Fibroblast of lung (primary cell): Measurements from ENCODE around the gene COX17. TPM values are rescaled to one million over a fixed set of nuclear protein-coding genes. Genes with fewer than 3 reads are reported as not detected.
A peak's percentile ranks its signal among the peaks of the same experiment; 100 is the strongest.

Experiments
- DNase-seq, 2 donors: peaks; one replicate each; pipeline versions ENCODE4 v3.0.0 to v3.0.0-alpha.2; 2010; ENCODE audit warnings: low read depth in 2 of 2
- H2AFZ ChIP-seq: 2 replicates; pipeline ENCODE4 v1.5.1; 2012; ENCODE audit warnings: low read length, control low read depth, inconsistent platforms
- H3K27ac ChIP-seq: 2 replicates; pipeline ENCODE4 v1.5.1; 2011; ENCODE audit warnings: low read length, control low read depth; ENCODE audit not compliant: insufficient read depth
- H3K27me3 ChIP-seq: 2 replicates; pipeline ENCODE4 v1.5.1; 2011; ENCODE audit warnings: mild to moderate bottlenecking, low read length; ENCODE audit not compliant: control insufficient read depth, insufficient read depth
- H3K36me3 ChIP-seq: 2 replicates; pipeline ENCODE4 v1.5.1; 2011; ENCODE audit warnings: low read length; ENCODE audit not compliant: control insufficient read depth, insufficient read depth
- H3K4me1 ChIP-seq: 2 replicates; pipeline ENCODE4 v1.5.1; 2011; ENCODE audit warnings: low read length; ENCODE audit not compliant: control insufficient read depth, insufficient read depth; ENCODE audit errors: extremely low read depth
- H3K4me2 ChIP-seq: 2 replicates; pipeline ENCODE4 v1.5.1; 2011; ENCODE audit warnings: low read length, control low read depth; ENCODE audit not compliant: insufficient read depth; ENCODE audit errors: extremely low read depth
- H3K4me3 ChIP-seq, 4 experiments: fragments of 200-600 bp in 1 of 4; sonication (generic) in 1 of 4; replicated peaks in 1 of 4; 2 replicates each; pipeline ENCODE4 v1.5.1; 2011 to 2016; ENCODE audit warnings: low read length in 4 of 4, low read depth in 3 of 4, mild to moderate bottlenecking in 3 of 4, control low read depth in 2 of 4, inconsistent platforms in 1 of 4, mixed read lengths in 1 of 4; ENCODE audit not compliant: insufficient read depth in 1 of 4; ENCODE audit errors: control extremely low read depth in 1 of 4
- H3K79me2 ChIP-seq: 2 replicates; pipeline ENCODE4 v1.5.1; 2012; ENCODE audit warnings: mild to moderate bottlenecking, low read length, inconsistent platforms; ENCODE audit not compliant: control insufficient read depth, insufficient read depth
- H3K9ac ChIP-seq: 2 replicates; pipeline ENCODE4 v1.5.1; 2011; ENCODE audit warnings: mild to moderate bottlenecking, low read length, control low read depth; ENCODE audit not compliant: insufficient read depth
- H3K9me3 ChIP-seq: 2 replicates; pipeline ENCODE4 v1.5.1; 2012; ENCODE audit warnings: low read depth, low read length; ENCODE audit not compliant: control insufficient read depth, insufficient read depth
- H4K20me1 ChIP-seq: 2 replicates; pipeline ENCODE4 v1.5.1; 2011; ENCODE audit warnings: low read length; ENCODE audit not compliant: control insufficient read depth, insufficient read depth; ENCODE audit errors: extremely low read depth
- EZH2 ChIP-seq: IDR thresholded peaks from 2 replicates; pipeline ENCODE4 v1.5.1; 2012; ENCODE audit warnings: low read length, control low read depth, mild to moderate bottlenecking; ENCODE audit errors: missing control alignments
- polyA plus RNA-seq, 2 donors: library from polyadenylated mRNA; depleted of rRNA in 1 of 2; stranded (reverse) in 1 of 2; unstranded in 1 of 2; fragments of >200 nt; gene quantifications; 2 replicates each; pipeline ENCODE4 v1.2.1, GENCODE V29; 2011 to 2012; ENCODE audit warnings: missing spikeins in 1 of 2
- total RNA-seq: library from RNA; depleted of rRNA; stranded (reverse); fragments of >200 nt; gene quantifications from 2 replicates; pipeline ENCODE4 v1.2.1, GENCODE V29; 2014
- TF ChIP-seq, protein P1 (sequence below), 2 donors: IDR thresholded peaks in 1 of 2; conservative IDR thresholded peaks in 1 of 2; 1 replicate in 1 of 2; 2 replicates in 1 of 2; pipeline ENCODE4 v1.5.1; 2011 to 2012; ENCODE audit warnings: low read length in 2 of 2, control low read depth in 1 of 2, inconsistent platforms in 1 of 2, low read depth in 1 of 2, mild to moderate bottlenecking in 1 of 2

The COX17 gene
- total and polyA plus RNA-seq, 2 donors (not counting 1 experiment from before 2014, with no cell fraction given): 19.6 to 21.0 TPM

DNA sequence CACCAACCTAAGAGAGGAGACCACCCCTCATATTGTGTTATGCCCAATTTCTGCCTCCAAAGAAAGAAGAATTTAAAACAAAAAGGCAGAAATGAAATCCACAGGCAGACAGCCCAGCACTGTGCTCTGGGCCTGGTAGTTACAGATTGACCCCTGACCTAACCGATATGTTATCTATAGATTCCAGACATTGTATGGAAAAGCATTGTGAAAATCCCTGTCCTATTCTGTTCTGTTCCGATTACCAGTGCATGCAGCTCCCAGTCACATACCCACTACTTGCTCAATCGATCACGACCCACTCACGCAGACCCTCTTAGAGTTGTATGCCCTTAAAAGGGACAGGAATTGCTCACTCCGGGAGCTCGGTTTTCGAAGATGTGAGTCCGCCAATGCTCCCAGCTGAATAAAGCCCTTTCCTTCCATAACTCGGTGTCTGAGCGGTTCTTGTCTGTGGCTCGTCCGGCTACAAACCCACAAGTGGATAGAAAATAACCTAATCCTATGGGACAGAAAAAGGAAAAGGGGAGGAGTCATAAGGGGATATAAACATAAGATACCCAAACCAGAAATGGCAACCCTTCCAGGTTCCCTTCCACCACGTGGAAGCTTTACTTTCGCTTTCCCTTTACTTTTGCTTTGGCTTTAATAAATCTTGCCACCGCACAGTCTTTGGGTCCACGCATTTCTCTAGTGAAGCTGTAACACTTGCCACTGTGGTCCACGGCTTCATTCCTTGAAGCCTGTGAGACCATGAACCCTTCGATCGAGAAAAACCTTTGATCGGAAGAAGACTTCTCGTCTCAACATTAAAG, 23.9 kb upstream of the COX17 start:
- no peaks in the 10 kb centered on the region for H3K36me3 ChIP-seq
- H3K9me3 ChIP-seq: no peaks in the 10 kb centered on the region
- no peak overlapping the region for H3K4me3 ChIP-seq
- DNase-seq: no peak
- H3K4me2 ChIP-seq: no peak overlapping the region
- H3K9ac ChIP-seq: no peak overlapping the region
- TF ChIP-seq EZH2: no peak
- TF ChIP-seq, protein P1, sequence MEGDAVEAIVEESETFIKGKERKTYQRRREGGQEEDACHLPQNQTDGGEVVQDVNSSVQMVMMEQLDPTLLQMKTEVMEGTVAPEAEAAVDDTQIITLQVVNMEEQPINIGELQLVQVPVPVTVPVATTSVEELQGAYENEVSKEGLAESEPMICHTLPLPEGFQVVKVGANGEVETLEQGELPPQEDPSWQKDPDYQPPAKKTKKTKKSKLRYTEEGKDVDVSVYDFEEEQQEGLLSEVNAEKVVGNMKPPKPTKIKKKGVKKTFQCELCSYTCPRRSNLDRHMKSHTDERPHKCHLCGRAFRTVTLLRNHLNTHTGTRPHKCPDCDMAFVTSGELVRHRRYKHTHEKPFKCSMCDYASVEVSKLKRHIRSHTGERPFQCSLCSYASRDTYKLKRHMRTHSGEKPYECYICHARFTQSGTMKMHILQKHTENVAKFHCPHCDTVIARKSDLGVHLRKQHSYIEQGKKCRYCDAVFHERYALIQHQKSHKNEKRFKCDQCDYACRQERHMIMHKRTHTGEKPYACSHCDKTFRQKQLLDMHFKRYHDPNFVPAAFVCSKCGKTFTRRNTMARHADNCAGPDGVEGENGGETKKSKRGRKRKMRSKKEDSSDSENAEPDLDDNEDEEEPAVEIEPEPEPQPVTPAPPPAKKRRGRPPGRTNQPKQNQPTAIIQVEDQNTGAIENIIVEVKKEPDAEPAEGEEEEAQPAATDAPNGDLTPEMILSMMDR (conservative IDR thresholded peaks at IDR 0.05 in 1 of 2, IDR thresholded peaks at IDR 0.05 in 1 of 2; ENCODE audit: low read depth in 1 of 2, low read length in 2 of 2): no peak
- H3K79me2 ChIP-seq: no peaks in the 10 kb centered on the region
- peak overlapping the region; percentile 4 for H2AFZ ChIP-seq
- no peaks in the 10 kb centered on the region for H4K20me1 ChIP-seq
- H3K4me1 ChIP-seq: peaks cover 6% of the 10 kb centered on the region
- no peak overlapping the region for H3K27ac ChIP-seq
- H3K27me3 ChIP-seq: peaks cover 7% of the 10 kb centered on the region

DNA sequence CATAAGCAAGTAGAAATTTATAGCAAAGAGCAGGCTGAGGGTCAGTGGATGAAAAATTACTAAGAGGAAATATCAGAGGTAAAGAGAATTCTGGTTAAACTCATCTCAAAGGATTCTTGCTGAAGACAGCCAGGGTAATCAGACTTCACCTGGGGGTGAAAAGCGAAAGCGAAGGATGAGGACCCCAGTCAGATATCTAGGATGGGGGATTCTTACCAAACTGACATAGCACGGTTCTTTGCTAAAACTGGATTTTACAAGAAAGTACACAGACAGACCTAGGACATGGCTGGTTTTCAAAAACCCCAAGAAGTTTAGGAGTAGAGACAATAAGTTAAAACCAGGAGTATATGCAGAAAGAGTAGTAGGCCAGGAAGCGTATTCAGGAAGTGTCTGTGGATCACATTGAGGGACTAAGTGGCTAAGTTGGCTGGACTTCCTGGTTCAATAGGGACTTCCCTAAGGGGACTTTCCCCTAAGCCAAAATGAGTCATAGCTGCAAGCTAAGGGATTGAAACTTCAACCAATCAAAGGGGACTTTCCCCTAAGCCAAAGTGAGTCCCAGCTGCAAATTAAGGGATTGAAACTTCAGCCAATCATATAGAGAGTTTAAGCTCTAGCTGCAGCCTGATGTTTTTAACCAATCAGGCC, 23.2 kb upstream of the COX17 start:
- peak in 1 of 2 donors; percentile 26 for DNase-seq
- Histone ChIP-seq H3K79me2 (no peaks in the 10 kb centered on the region), H3K4me2 (no peak overlapping the region), H4K20me1 (no peaks in the 10 kb centered on the region), H3K9ac (no peak overlapping the region), H3K27ac (no peak overlapping the region), H3K27me3 (peaks cover 7% of the 10 kb centered on the region), H3K4me3 (no peak overlapping the region), H3K9me3 (no peaks in the 10 kb centered on the region), H2AFZ (no peak overlapping the region), H3K4me1 (peaks cover 6% of the 10 kb centered on the region), H3K36me3 (no peaks in the 10 kb centered on the region)
- TF ChIP-seq EZH2: no peak
- TF ChIP-seq, protein P1 (conservative IDR thresholded peaks at IDR 0.05 in 1 of 2, IDR thresholded peaks at IDR 0.05 in 1 of 2; ENCODE audit: low read depth in 1 of 2, low read length in 2 of 2): no peak

DNA sequence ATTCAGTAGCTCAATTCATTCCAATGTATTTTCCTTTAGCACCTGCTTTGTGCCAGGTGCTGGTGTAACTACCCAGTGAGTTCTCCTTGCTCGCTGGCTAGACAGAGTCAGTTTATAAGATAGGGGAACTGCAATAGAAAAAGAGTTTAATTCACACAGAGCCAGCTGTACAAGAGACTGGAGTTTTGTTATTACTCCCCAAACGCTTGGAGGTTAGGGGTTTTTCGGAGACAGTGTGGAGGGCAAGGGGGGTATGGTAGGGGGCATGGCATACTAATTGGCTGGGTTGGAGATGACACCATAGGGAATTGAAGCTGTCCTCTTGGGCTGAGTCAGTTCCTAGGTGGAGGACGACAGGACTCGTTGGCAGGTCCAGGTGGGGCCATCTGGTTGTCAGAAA, 20.2 kb upstream of the COX17 start:
- no peaks in the 10 kb centered on the region for H3K9me3 ChIP-seq
- no peaks in the 10 kb centered on the region for H3K27me3 ChIP-seq
- no peak for TF ChIP-seq EZH2
- TF ChIP-seq, protein P1 (conservative IDR thresholded peaks at IDR 0.05 in 1 of 2, IDR thresholded peaks at IDR 0.05 in 1 of 2; ENCODE audit: low read depth in 1 of 2, low read length in 2 of 2): no peak

More for the DNA sequence above, 20.2 kb upstream of the COX17 start:
- Histone ChIP-seq H3K9ac (no peak overlapping the region), H3K36me3 (no peaks in the 10 kb centered on the region), H4K20me1 (no peaks in the 10 kb centered on the region), H3K4me1 (peaks cover 2% of the 10 kb centered on the region), H3K4me2 (no peak overlapping the region), H2AFZ (no peak overlapping the region), H3K79me2 (no peaks in the 10 kb centered on the region), H3K4me3 (no peak overlapping the region), H3K27ac (no peak overlapping the region)
- no peak for DNase-seq
